ENCODE results near the gene GCGR.
"Not testable (repeated sequence)": the region's sequence is repeated elsewhere in the genome, so short reads cannot be mapped to it uniquely, and the experiment has no call there.

Gene GCGR

DNA sequence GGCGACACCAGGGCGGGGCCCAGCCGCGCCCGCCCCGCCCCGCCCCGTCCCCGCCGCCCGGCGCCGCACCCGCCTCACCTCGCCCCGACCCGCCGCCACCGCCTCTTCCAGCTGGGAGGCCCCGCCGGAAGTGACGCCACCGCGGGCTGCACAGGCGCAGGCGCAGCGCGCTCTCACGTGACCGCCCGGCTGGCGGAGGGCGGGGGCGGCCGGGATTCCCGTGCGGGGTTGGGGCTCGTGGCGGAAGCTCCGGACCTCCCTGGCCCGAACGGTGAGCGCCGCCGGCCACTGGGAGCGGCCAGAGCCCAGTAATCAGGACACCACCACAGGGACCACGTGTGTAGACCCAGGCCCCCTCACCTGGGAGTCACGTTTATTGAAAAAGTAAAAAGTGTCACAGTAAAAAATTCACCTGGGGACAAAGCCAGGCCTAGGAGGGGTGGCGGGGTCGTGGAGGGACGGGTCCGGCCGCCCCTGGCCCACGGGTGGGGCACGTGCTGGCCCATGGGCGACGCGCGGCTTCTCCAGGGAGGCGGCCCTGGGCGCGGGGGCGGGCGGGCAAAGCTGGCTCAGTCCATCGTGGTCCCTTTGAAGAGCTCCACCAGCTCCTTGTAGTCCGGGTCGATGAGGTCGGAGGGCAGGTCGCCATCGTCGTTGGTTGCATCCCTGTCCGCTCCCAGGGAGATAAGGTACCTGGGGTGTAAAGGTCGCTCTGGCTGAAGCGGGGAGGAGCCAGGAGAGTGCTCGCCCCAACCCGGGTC, 29.4 kb downstream of the GCGR start, which contains the start of gene MCRIP1:
TSS of gene MCRIP1 (minus strand) at position 132 of the 761 bp plus-strand sequence. CDS start 8,785 bp downstream, outside the sequence.
- peak; percentile 33 for DNase-seq

DNA sequence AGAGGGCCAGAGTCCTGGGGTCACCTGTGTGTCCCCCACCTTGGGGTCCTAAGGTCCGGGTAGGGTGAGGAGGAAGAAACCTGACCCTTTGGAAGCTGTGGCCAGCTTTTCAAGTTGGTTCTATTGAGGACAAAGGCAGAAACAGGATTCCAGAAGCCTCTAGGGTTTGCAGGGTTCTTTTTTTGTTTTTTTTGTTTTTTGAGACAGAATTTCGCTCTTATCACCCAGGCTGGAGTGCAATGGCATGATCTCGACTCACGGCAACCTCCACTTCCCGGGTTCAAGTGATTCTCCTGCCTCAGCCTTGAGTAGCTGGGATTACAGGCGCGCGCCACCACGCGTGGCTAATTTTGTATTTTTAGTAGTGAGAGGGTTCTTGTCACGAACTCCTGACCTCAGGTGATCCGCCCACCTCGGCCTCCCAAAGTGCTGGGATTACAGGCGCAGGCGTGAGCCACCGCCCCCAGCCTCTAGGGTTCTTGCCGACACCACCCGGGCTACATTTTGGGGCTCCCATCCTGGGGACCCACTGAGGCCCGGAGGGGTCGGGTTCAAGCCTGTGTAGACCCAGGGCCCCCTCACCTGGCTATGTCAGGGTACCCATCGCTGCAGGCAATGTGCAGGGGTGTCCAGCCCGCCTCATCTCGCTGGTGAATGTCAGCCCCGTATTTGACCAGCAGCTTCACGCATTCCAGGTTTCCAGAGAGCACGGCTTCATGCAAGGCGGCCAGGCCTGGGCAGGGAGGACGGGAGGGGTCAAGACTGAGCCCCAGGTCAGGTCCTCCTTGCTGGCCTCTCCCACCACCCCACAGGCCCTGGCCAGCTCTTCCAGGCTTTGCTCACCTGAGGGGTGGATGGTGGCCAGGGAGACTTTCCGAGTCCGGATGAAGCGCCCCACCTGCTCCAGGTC, 30.2 kb downstream of the GCGR start:
- no peak for DNase-seq

DNA sequence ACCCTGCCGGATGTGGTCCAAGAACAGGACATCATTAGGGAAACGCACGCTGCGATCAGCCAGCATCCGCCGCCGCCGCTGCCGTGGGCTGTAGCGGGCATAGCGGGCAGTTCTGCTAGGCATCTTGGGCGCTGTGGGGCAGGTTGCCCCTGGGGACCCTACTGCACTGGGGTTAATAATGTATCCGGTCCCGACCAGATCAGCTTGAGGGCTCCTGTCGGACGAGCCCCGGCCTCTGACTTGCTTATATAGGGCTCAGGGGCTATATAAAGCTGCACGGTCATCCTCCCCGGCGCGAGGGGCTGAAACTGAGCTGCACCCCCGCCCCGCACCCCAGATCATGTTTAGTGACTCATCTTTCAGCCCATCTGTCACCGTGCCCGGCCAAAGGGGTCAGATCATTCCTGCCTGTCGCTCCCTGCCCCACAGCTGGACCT, 30.9 kb downstream of the GCGR start, which contains the start of gene PPP1R27:
TSS of gene PPP1R27 (minus strand) at position 220 of the 437 bp plus-strand sequence. CDS start at position 123, 97 bp downstream.
- no peak for DNase-seq

DNA sequence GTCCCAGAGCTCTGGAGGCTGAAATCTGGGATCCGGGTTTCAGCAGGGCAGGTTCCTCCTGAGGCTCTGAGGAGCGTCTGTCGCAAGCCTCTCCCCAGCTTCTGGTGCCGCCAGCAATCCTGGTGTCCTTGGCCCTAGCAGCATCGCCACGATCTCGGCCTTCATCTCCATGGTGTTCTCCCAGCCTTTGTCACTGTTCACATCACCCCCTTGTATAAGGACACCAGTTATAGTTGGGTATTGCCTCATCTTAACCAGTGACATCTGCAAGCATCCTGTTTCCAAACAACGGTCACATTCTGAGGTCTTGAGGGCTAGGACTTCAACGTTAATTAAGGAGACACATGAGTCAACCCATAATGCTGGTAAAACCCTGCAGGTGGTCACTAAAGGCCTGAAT, 33.7 kb downstream of the GCGR start:
- no peak for DNase-seq

DNA sequence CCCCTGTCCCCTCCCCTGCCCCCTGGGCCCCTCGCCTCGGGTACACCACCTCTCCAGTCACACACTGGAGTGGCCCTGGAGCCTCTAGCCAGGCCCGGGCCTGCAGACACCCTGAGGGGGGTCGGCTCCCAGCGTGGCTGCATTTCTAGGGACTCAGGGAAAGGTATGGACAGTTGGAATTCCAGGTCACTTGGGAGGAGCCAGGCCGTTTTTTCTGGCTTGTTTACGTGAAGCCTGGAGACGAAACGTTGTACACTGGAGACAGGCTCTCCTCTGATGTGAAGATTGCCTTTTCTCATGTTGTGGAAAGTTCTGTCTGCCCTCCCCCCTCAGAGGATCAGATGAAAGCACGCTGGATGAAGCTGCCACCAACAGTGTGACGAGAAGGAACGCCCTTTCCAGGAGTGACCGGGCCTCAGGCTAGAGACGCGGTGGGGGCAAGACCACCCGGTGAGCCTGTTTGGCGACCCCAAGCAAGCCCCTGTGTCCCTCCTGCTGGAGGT, 34.9 kb downstream of the GCGR start:
- no peak for DNase-seq

DNA sequence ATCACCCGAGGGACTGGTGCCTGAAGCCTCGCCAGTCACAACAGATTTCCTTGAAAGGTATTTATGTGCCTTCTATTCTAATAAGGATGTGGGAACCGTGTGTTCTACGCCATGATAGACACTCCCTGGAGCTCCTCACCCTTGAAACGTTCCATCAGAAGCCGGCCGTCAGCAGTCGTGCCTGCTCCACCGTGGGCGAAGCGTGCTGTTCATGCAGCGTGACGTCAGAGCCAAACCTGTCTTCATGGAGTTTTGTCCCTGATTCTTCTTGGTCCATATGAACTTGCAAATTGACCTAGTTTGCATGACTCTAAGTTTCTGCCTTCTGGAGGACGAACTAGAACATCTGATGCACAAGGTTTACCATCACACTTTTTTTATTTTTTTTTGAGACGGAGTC, 35.4 kb downstream of the GCGR start:
- no peak for DNase-seq

DNA sequence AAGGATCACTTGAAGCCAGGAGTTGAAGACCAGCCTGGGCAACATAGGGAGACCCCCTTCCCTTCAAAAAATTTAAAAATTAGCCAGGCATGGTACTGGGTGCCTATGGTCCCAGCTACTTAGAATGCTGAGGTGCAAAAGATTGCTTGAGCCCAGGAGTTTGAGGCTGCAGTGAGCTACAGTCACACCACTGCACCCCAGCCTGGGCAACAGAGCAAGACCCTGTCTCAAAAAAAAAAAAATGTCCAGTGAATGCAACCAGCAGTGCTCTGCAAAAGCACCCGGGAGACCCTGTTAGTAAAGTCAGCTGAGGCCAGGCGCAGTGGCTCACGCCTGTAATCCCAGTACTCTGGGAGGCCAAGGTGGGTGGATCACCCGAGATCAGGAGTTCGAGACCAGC, 36.1 kb downstream of the GCGR start:
- not testable (repeated sequence) for DNase-seq

DNA sequence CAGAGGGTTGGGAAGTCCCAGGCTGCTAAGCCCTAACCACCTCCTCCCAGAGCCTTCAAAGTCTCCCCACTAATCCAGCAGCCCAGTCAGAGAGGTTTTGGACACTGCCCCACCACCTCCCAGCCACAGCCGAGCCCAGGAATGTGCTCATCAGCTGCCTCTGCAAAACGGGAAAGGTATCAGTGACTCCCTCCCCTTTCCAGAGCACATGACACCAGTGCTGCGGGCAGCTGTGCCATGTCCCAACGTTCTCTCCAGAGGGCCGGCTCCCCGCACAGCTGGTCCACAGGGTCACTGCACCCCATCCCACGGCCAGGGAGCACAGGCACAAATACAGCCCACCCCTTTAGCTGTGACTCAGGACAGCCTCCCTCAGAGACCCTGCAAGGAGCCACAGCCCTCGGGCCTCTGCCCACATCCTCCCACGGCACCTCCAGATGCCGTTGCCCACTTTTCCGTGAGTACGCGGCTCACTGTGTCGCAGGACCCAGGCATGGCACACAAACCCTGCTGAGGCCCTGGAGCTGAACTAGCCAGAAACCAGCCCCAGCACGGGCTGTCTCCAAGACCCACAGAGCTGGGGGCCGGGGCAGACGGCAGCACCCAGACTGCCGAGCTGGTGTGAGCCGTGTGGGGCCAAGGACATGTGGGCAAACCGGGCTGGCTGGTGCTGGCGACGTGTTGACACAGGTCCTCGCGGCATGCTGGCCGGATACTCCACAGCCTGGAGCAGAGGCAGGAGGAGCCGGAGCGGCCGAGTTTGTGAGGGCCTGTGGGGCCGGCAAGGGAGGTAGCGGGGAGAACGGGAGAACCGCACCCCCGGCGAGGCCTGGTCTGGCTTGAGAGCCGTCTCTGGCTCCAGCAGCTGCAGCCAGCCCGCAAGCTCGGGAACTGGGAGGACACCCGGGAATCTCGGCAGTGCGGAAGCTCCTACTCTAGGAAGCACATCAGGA, 37.2 kb downstream of the GCGR start:
- no peak for DNase-seq

DNA sequence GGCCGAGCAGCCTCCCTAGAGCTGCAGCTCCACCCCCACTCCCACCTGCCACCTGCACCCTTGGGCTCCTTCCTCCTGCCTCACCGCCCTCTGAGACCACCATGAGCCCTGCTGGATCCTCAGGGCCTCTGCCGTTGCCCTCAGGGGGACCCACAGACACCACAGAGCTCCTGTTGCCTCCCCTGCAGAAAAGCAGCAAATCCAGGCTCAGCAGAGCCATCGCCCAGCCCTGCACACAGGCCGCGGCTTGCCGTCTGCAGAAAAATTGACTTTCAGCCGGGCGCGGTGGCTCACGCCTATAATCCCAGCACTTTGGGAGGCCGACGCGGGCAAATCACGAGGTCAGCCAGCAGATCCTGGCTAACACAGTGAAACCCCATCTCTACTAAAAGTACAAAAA, 37.9 kb downstream of the GCGR start:
- DNase-seq, result no peak

DNA sequence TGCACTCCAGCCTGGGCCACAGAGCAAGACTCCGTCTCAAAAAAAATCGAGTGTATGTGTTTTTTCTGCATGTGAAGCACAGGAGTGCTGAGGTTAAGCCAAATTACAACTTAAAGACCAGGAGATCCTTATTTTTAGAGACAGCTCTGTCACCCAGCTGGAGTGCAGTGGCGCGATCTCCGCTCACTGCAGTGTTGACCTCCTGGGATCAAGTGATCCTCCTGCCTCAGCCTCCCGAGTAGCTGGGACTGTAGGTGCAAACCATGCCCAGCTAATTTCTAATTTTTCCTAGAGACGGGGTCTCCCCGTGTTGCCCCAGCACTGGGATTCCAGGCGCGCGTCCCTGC, 38.4 kb downstream of the GCGR start:
- no peak for DNase-seq

DNA sequence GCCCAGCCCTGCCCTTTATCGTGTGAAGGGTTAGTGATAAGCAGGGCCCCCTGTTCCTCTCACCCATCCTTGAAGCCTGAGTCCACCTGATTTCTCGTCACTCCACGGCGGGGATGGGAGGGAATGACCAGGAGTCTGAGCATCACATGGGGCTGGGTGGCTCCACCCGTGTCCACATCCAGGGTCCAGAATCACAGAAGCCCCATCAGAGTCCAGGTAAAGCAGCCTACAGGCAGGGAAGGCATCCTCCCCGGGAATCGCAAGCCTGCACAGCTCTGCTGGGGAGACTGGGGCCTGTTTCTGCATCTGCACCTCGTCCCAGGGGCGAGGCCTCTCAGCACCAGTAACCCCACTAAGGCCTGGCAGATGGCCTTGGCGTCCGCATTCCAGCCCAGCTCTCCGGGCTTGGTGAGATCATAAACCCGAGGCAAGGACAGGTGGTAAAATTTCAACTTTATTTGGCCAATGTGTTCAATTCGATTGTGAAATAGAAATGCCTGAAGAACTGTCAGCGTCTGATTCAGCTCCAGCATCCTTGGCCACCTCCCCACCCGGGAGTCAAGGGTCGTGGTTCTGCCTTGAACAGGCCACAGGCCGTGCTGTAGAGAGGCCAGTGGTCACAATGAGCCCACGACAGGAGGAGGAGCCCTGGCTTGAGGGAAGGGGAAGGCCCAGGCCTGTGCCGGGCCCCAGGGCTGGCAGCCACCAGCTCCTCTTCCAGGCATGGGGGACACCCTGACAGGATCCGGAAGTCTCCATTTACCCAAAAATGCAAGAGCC, 39.0 kb downstream of the GCGR start:
- no peak for DNase-seq

DNA sequence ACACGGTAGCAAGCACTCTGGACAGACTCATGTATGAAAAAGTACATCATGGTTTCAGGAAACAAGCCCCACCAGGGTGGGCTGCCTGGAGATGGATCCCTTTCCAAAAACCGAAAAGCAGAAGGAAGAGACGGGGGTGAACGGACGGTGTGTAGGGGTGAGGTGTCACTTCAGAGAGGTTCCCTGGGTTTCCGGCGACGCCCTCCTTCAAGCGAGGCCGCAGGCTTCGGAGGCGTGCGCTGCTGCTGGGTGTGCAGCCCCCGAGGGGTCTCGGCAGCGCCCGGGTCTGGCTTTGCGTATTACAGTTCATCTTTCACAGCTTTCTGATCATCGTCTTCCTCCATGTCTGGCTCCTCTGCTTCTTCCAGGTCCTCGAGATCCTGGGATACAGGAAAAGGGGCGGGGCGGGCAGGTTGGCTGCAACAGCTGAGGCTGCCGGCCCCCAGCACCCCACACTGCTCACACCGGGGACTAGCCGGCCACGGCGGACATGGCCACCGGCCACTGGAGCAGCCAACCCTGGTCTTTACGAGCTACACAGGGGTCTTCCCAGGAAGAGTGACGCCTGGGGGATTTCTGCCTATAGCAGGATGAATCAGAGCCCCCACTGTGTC, 39.9 kb downstream of the GCGR start:
- no peak for DNase-seq

DNA sequence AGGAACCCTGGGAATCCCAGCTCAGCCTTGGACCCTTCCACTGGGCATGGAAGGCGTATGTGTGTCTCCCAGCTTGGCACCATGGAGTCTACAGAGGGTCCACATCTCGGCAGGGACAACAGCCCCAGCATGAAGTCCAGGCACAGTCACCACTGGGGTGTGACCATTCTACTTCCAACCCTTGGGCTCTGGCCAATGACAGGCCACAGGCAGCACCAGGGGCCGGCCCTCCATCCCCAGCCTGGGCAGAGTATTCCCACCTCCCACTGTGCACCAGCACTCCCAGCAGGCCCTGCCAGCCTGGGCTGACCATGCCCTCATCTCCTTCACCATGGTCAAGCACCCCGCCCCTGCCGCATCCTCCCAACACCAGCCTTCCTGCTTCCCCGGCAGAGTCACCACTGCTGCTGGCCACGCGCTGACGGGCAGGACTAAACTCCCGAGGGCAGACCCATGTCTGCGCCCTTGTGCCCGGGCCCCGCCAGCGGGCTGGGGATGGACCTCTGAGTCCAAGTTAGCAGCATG, 40.4 kb downstream of the GCGR start:
- no peak for DNase-seq

DNA sequence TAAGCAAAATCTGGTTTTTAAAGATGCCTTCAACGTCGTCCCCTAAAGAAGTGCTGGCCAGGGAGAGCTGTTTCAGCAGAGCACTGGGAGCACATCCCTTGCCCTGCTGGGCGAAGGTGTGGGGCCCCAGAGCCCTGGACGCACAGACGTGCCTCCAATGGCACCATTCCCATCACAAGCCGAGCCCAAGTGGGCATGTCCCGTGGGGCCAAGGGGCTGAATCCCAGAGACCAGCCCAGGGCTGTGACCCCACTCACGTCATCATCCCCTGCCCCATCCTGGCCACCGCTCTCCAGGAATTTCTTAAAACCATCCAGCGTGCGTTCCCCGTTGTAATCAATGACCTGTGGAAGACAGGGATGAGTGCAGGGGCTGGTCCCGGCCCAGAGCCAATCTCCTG, 40.9 kb downstream of the GCGR start:
- no peak for DNase-seq

DNA sequence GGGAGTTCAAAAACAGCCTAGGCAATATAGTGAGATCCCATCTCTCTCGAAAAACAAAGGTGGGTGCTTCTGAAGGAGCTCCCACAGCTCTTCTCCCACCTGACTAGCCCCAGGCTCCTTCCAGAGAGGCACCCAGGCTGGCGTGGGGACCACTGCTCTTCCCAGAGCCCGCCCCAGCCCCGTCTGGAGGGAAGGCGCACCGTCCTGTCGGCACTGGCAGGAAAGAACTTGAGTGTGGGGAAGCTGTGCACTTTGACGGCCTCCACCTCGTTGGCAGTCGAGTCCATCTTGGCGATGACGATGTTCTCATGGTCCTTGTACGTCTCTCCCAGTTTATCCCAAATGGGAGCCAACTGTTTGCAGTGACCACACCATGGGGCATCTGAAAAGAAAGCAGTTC, 41.4 kb downstream of the GCGR start:
- no peak for DNase-seq

DNA sequence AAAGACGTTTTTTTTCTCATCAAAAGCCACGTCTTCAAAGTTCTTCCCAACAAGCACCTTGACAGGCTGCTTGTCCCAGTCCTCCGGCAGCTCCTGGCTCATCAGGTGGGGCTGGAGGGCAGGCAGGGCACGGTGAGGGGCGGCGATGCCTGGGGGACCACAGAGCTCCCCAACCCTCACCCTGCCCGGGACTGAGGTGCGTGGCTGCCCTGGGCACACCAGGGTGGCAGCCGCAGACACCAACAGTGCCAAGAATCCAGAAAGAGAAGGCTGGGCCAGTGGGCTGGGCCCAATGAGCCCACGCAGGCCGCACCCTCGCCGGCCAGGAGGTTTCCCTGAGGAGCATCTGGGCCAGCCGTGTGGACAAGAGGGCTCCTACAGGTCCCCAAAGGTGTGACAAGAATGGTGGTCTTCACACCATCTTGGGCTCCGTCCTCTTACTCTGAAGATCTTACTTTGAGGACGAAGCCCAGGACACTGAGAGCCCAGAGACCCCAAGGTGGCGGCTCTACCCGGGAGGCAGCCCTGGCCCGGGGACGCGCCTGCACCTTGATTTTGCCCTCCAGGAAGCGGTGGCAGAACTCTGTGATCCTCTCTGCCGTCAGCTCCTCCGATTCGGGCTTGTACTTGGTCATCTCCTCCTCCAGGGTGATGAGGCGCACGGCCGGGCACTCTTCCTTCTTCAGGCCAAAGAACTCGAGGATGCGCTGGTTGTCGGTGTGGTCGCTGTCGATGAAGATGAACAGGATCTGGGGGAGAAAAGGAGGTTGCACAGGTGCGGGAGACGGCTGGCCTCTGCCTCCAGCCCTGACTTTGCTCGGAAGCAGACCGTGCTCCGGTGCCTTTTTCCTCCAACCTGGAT, 42.2 kb downstream of the GCGR start:
- no peak for DNase-seq

DNA sequence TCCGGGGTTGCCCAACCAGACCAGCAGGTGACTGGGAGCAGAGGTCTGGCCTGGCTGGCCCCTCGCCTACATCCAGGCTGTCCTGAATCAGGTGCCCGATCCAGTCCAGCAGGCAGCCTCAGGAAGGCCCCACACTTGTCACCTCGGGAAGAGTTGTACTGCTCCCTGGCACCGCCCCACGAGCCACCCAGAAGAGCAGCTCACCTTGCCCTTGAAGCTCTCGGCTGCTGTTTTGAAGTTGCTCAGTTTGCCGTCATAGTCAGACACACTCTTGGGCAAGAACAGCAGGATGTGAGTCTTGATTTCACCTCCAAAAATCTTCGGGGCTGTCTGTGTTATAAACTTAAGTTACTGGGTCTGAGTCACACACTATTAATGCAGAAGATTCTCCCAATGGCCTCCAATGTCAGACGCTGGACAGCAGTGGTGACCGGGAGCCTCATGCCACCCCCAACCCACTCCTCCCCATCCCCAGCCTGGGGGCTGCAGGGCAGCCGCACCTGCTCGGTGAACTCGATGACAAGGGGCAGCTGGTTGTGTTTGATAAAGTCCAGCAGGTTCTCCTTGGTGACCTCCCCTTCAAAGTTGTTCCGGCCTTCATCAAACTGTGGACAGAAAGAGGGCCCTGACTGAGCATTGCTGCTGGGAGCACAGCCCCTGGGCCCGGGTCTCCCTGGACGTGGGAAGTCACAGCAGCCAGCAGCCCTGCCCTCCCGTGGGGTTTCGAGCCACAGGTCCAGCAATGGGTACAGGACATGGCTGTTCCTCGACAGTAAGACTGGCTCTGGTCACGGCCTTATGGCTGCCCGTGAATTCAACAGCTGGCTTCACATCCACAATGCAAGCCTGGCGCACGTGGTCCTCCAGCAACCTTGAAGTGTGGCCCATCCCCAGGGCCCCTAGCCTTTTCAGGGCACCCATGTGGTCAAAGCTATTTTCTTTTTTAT, 43.1 kb downstream of the GCGR start:
- no peak for DNase-seq

DNA sequence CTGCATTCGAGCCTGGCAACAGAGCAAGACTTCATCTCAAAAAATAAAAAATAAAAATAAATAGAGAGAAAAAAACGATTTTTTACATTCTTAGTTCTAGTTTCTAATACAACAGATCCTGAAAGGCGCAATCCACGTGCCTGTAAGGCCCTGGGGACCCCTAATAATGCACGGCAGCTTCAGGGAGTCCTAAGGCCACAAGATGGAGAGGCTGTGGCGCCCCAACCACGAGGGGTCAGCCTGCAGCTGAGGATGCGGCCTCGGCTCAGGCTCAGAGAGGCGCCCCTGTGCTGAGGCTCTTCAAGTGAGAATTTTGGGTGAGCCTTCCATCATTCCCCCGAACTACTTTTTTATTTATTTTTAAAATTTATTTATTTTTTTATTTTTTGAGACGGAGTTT, 45.5 kb downstream of the GCGR start:
- DNase-seq, result no peak

DNA sequence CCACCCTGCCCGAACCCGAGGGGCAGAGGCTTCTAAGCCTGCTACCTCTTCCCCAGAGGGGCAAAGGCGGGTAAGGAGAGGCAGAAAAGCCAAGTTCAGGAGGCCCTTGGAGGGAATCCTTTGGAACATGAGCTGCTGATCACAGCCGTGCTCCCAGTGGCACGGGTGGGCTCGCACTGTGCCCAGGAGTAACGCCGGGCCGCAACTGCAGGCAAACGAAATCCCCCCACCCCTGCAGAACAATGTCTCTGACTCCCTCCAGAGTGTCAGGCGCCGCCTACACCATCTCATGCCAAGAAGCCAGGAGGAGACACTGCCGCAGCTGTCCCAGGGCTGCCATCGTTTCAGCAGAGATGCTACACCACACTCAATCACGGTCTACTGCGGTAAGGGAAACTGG, 47.5 kb downstream of the GCGR start:
- DNase-seq, result no peak

Measured in DMS79 treated with DMSO at 0.1 percent for 48 hours (cell line).